ENCODE results near the gene CD47. TPM values are rescaled to one million over a fixed set of nuclear protein-coding genes. Genes with fewer than 3 reads are reported as not detected.

CD47 gene
- total and polyA plus RNA-seq, 12 donors = 24.2 to 108 (median 70.0) TPM

GRCh38 chr3:108102420-108103039 lies 11.7 kb upstream of the CD47 start:
- 82 to 89% (median 85%) methylated on average over 8 of the region's 8 CpGs for WGBS, 4 donors

GRCh38 chr3:108100906-108101660 lies 10.3 kb upstream of the CD47 start:
- WGBS, 4 donors = 78 to 86% (median 79%) methylated on average over 4 of the region's 4 CpGs
- Histone ChIP-seq H3K9me3 (replicated peaks in 1 of 3) (no peaks in the 10 kb centered on the region), H3K27me3 (no peaks in the 10 kb centered on the region), H3K4me1 (replicated peaks in 1 of 2) (no peaks in the 10 kb centered on the region), H3K36me3 (replicated peaks in 1 of 2) (no peaks in the 10 kb centered on the region), H3K4me3 (no peak overlapping the region), H3K27ac (no peak overlapping the region)
- TF ChIP-seq POLR2A (IDR thresholded peaks at IDR 0.05) = no peak
- TF ChIP-seq CTCF (IDR thresholded peaks at IDR 0.05) = no peak
- intact Hi-C loops (cut with DNase I) = no loop called here
- no peak for DNase-seq

More at GRCh38 chr3:108102420-108103039, 11.7 kb upstream of the CD47 start:
- Histone ChIP-seq H3K27ac (no peak overlapping the region), H3K4me3 (no peak overlapping the region), H3K27me3 (no peaks in the 10 kb centered on the region), H3K4me1 (replicated peaks in 1 of 2) (no peaks in the 10 kb centered on the region), H3K36me3 (replicated peaks in 1 of 2) (no peaks in the 10 kb centered on the region), H3K9me3 (replicated peaks in 1 of 3) (no peaks in the 10 kb centered on the region)
- no peak for TF ChIP-seq POLR2A (IDR thresholded peaks at IDR 0.05)
- no peak for TF ChIP-seq CTCF (IDR thresholded peaks at IDR 0.05)
- no peak for DNase-seq
- intact Hi-C loops (cut with DNase I) = no loop called here

- no peaks in the 10 kb centered on the region for H3K9me3 ChIP-seq (replicated peaks in 1 of 3)
- H3K4me1 ChIP-seq (replicated peaks in 1 of 2) = no peaks in the 10 kb centered on the region
- H3K4me3 ChIP-seq = no peak overlapping the region
- H3K27ac ChIP-seq = no peak overlapping the region
- 70 to 94% (median 87%) methylated on average over 8 to 9 of the region's 9 CpGs for WGBS, 4 donors
- no peaks in the 10 kb centered on the region for H3K27me3 ChIP-seq
- no peaks in the 10 kb centered on the region for H3K36me3 ChIP-seq (replicated peaks in 1 of 2)
- intact Hi-C loops (cut with DNase I) = no loop called here
- no peak for DNase-seq
- TF ChIP-seq CTCF (IDR thresholded peaks at IDR 0.05) (no peak), POLR2A (IDR thresholded peaks at IDR 0.05) (no peak)
Observed at GRCh38 chr3:108099679-108100428, 9.0 kb upstream of the CD47 start.

- DNase-seq = no peak
- intact Hi-C loops (cut with DNase I) = no loop called here
- H3K9me3 ChIP-seq (replicated peaks in 1 of 3) = no peaks in the 10 kb centered on the region
- no peaks in the 10 kb centered on the region for H3K36me3 ChIP-seq (replicated peaks in 1 of 2)
- no peak overlapping the region for H3K4me3 ChIP-seq
- 50 to 79% (median 68%) methylated on average over 3 of the region's 3 CpGs for WGBS, 4 donors
- no peak overlapping the region for H3K27ac ChIP-seq
- no peaks in the 10 kb centered on the region for H3K4me1 ChIP-seq (replicated peaks in 1 of 2)
- H3K27me3 ChIP-seq = no peaks in the 10 kb centered on the region
- no peak for TF ChIP-seq POLR2A (IDR thresholded peaks at IDR 0.05)
- TF ChIP-seq CTCF (IDR thresholded peaks at IDR 0.05) = no peak
Observed at GRCh38 chr3:108099244-108099643, 8.4 kb upstream of the CD47 start.
